Measurements from ENCODE around the gene TRMT1L. TPM values are rescaled to one million over a fixed set of nuclear protein-coding genes. Genes with fewer than 3 reads are reported as not detected.

The TRMT1L gene
- total RNA-seq, 1 experiment from 2014 or later: 11.3 TPM

- ChIA-PET POLR2A (ENCODE audit: unreplicated experiment) (interaction anchor here (0.6 kb wide), 2 partner anchors 47 to 110 kb away, joined by 3 to 6 read pairs; no protein-coding TSS in a partner anchor), CTCF (no interaction called here)
- Histone ChIP-seq H3K4me2 (ENCODE audit: low read length) (peak overlapping the region; percentile 88), H3K4me1 (ENCODE audit: insufficient read depth, low read length) (peaks cover 19% of the 10 kb centered on the region), H3K79me2 (ENCODE audit: low read length) (peaks cover 27% of the 10 kb centered on the region), H2AFZ (ENCODE audit: low read length) (peak overlapping the region; percentile 95), H3K9ac (ENCODE audit: low read length) (peak overlapping the region; percentile 90), H3K9me3 (ENCODE audit: low read length) (no peaks in the 10 kb centered on the region), H3K9me2 (replicated peaks; ENCODE audit: low read length) (no peaks in the 10 kb centered on the region), H3K27ac (ENCODE audit: low read length) (peak overlapping the region; percentile 67; the same call in 1 of the 2 replicates), H3K4me3 (ENCODE audit: low read length) (peak overlapping the region; percentile 96), H4K20me1 (ENCODE audit: low read length) (no peaks in the 10 kb centered on the region), H3K27me3 (ENCODE audit: low read length) (no peaks in the 10 kb centered on the region), H3F3A (ENCODE audit: low read length, unreplicated experiment) (no peaks in the 10 kb centered on the region), H3K36me3 (ENCODE audit: low read depth, low read length) (no peaks in the 10 kb centered on the region)
- DNase-seq (peak; percentile 15), ATAC-seq (no peak)
- BruUV-seq (replicated peaks): no TSS peak
- TF ChIP-seq CTCF (conservative IDR thresholded peaks at IDR 0.05; ENCODE audit: low read depth, low read length): no peak
- TF ChIP-seq EZH2 (IDR thresholded peaks at IDR 0.05; ENCODE audit: low read length, unreplicated experiment): no peak
- TF ChIP-seq EZH2phosphoT487 (IDR thresholded peaks at IDR 0.05; ENCODE audit: borderline replicate concordance, low read length): no peak
- intact Hi-C loops (cut with micrococcal nuclease): loop anchor here (2.0 to 5.0 kb wide), 4 partner anchors 108 to 401 kb away; partner anchors contain the start of genes EDEM3 and RNF2
Observed at GRCh38 chr1:185155600-185156287, 1.0 kb downstream of the TRMT1L start.

- Histone ChIP-seq H3K4me1 (ENCODE audit: insufficient read depth, low read length) (peaks cover 19% of the 10 kb centered on the region), H4K20me1 (ENCODE audit: low read length) (no peaks in the 10 kb centered on the region), H3F3A (ENCODE audit: low read length, unreplicated experiment) (no peaks in the 10 kb centered on the region), H3K4me2 (ENCODE audit: low read length) (peak overlapping the region; percentile 88), H3K9me2 (replicated peaks; ENCODE audit: low read length) (no peaks in the 10 kb centered on the region), H3K27me3 (ENCODE audit: low read length) (no peaks in the 10 kb centered on the region), H3K27ac (ENCODE audit: low read length) (no peak overlapping the region), H3K9ac (ENCODE audit: low read length) (peak overlapping the region; percentile 90; the same call in 1 of the 2 replicates), H3K79me2 (ENCODE audit: low read length) (peaks cover 27% of the 10 kb centered on the region), H2AFZ (ENCODE audit: low read length) (no peak overlapping the region), H3K9me3 (ENCODE audit: low read length) (no peaks in the 10 kb centered on the region), H3K4me3 (ENCODE audit: low read length) (peak overlapping the region; percentile 96), H3K36me3 (ENCODE audit: low read depth, low read length) (no peaks in the 10 kb centered on the region)
- CTCF ChIA-PET: no interaction called here
- no TSS peak for BruUV-seq (replicated peaks)
- ATAC-seq: no peak; the same call in 1 of the 2 replicates
- peak; percentile 62 for DNase-seq
- TF ChIP-seq EZH2 (IDR thresholded peaks at IDR 0.05; ENCODE audit: low read length, unreplicated experiment) (no peak), CTCF (conservative IDR thresholded peaks at IDR 0.05; ENCODE audit: low read depth, low read length) (no peak), EZH2phosphoT487 (IDR thresholded peaks at IDR 0.05; ENCODE audit: borderline replicate concordance, low read length) (no peak)
- intact Hi-C loops (cut with micrococcal nuclease): loop anchor here (5.0 kb wide), 3 partner anchors 108 to 348 kb away; partner anchors contain the start of gene RNF2
- POLR2A ChIA-PET (ENCODE audit: unreplicated experiment): no interaction called here
Observed at GRCh38 chr1:185154912-185155513, 1.7 kb downstream of the TRMT1L start.
